HEK293T (cell line): ENCODE data around the gene ANXA8.

Experiments
- FOXK2 ChIP-seq: fragments of 450-650 bp; IDR thresholded peaks from 2 replicates; pipeline ENCODE4 v1.6.1; 2016; ENCODE audit warnings: mild to moderate bottlenecking
- SP1 ChIP-seq: fragments of 450-650 bp; IDR thresholded peaks from 2 replicates; pipeline ENCODE4 v1.6.1; 2017

DNA sequence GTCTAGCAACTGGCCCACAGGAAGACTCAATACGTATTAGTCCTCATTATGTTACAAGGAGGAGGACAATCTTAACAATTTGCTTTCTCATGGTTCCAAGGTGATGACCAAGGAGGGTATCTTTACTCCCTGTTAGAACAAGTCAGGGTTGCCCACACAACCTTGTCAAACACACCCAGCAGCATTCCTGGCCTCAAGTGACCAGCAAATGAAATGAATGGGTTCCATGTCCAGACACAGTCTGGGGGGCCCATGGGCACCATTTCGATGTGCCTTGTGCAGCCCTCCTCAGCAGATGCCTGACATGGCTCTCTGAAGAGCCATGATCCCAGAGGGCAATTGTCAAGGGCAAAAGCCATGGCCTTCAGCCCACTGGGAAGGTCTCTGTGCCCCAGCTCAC is 40.8 kb downstream of the ANXA8 start:
- TF ChIP-seq FOXK2, result no peak
- TF ChIP-seq SP1, result no peak
